ENCODE results near the gene SESN1.
"Not testable (repeated sequence)": the region's sequence is repeated elsewhere in the genome, so short reads cannot be mapped to it uniquely, and the experiment has no call there.

Gene SESN1

DNA sequence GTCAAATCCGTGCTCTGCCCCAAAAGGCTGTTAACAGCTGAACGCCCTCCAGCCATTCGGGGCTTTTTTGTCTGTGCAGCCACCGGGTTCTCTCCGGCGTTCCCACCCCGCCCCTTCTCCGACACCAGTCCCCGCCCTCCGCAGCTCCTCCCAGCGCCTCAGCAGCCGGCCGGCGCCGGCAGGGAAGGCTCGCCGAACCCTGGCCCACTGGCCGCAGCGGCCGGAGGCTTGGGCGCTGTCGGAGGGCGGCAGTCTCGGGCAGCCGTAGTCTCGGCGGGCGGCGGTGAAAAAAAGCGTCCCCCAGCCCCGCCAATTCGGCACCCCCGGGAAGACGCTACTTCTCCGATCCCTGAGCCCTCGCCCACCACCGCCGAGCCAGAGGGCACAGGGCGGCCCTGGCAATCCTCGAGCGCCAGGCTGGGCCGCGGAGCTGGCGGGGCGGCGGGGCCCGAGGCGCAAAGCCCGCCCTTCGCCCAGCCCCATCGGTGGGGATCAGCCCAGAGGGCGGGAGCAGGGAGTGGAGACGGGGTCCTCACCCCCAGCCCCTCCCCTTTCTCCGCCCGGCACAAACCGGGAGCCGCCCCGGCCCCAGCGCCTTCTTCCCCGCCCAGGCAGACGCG is at the start of gene SESN1:
Gene SESN1 (minus strand): TSS at position 431 of the 620 bp plus-strand sequence. CDS start 773 bp downstream, outside the sequence.
- DNase-seq (ENCODE audit: extremely low spot score): peak; percentile 78
- peak; percentile 63; the same call in 1 of the 2 replicates for TF ChIP-seq L3MBTL2 (conservative IDR thresholded peaks at IDR 0.05)
- TF ChIP-seq HDGF (IDR thresholded peaks at IDR 0.05; ENCODE audit: borderline replicate concordance): no peak
- peak; percentile 12; the same call in 1 of the 2 replicates for TF ChIP-seq ELF4 (IDR thresholded peaks at IDR 0.05)
- CTCF ChIA-PET: interaction anchor here (0.6 to 1.2 kb wide), 4 partner anchors 10 to 1100 kb away, joined by 3 to 11 read pairs (median 4); no protein-coding TSS in a partner anchor
- POLR2A ChIA-PET: interaction anchor here (0.6 to 2.4 kb wide), 18 partner anchors 10 to 537 kb away, joined by 3 to 11 read pairs (median 5); partner anchors contain the start of genes ARMC2, CD164 and FOXO3

DNA sequence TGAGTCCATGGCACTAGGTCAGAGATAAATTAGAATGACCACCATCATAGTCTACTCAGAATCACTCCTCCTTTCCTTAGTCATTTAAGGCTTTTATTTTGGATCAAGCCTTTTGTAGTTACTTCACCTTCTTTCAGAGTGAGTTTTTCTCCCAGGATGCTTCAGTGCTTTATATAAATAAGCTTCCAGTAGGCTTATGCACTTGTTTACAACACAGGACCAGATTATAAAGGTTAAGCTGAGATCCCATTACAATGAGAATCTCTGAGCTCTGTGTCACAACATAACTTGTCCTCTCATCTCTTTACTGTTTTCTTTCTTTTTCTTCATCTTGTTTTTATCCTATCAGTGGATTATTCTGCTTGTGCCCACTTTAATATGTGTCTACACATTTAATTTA is 48.5 kb upstream of the SESN1 start:
- TF ChIP-seq FOXK2 (IDR thresholded peaks at IDR 0.05): no peak
- TF ChIP-seq L3MBTL2 (conservative IDR thresholded peaks at IDR 0.05): no peak
- TF ChIP-seq FOXM1 (IDR thresholded peaks at IDR 0.05; ENCODE audit: borderline replicate concordance): no peak
- no peak for TF ChIP-seq CTBP1 (IDR thresholded peaks at IDR 0.05; ENCODE audit: borderline replicate concordance)
- TF ChIP-seq SUZ12 (IDR thresholded peaks at IDR 0.05): no peak
- no peak for TF ChIP-seq TARDBP (IDR thresholded peaks at IDR 0.05)
- TF ChIP-seq NFRKB (IDR thresholded peaks at IDR 0.05): no peak
- TF ChIP-seq ARNT (IDR thresholded peaks at IDR 0.05): no peak
- TF ChIP-seq, protein P1, sequence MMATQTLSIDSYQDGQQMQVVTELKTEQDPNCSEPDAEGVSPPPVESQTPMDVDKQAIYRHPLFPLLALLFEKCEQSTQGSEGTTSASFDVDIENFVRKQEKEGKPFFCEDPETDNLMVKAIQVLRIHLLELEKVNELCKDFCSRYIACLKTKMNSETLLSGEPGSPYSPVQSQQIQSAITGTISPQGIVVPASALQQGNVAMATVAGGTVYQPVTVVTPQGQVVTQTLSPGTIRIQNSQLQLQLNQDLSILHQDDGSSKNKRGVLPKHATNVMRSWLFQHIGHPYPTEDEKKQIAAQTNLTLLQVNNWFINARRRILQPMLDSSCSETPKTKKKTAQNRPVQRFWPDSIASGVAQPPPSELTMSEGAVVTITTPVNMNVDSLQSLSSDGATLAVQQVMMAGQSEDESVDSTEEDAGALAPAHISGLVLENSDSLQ (IDR thresholded peaks at IDR 0.05): no peak
- TF ChIP-seq SP1 (IDR thresholded peaks at IDR 0.05): no peak
- no peak for TF ChIP-seq HDGF (IDR thresholded peaks at IDR 0.05; ENCODE audit: borderline replicate concordance)
- no peak for TF ChIP-seq BHLHE40 (IDR thresholded peaks at IDR 0.05; ENCODE audit: borderline replicate concordance)
- no peak for TF ChIP-seq ZNF384 (IDR thresholded peaks at IDR 0.05)
- TF ChIP-seq ELF4 (IDR thresholded peaks at IDR 0.05): no peak
- TF ChIP-seq LEF1 (IDR thresholded peaks at IDR 0.05; ENCODE audit: borderline replicate concordance): no peak
- no peak for TF ChIP-seq FOXA1 (IDR thresholded peaks at IDR 0.05)
- no peak for DNase-seq (ENCODE audit: extremely low spot score)
- ChIA-PET CTCF (no interaction called here), POLR2A (no interaction called here)

DNA sequence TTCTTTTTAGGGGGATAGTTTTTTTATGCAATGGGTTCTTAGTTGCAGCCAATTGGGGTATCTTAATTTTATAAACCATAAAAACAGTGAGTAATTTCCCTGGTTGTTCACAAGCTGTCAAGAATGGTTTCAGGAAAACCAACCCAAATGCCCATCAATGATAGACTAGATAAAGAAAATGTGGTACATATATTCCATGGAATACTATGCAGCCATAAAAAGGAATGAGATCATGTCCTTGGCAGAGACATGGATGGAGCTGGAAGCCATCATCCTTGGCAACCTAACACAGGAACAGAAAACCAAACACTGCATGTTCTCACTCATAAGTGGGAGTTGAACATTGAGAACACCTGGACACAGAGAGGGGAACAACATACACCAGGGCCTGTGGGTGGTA is 47.4 kb upstream of the SESN1 start:
- DNase-seq (ENCODE audit: extremely low spot score); CTCF ChIA-PET; POLR2A ChIA-PET: not testable (repeated sequence)

GRCh38 chr6:109139109-109139508 is 44.5 kb upstream of the SESN1 start:
- TF ChIP-seq SUZ12 (IDR thresholded peaks at IDR 0.05): no peak
- TF ChIP-seq BHLHE40 (IDR thresholded peaks at IDR 0.05; ENCODE audit: borderline replicate concordance): no peak
- TF ChIP-seq ELF4 (IDR thresholded peaks at IDR 0.05): no peak
- no peak for TF ChIP-seq FOXA1 (IDR thresholded peaks at IDR 0.05)
- TF ChIP-seq FOXK2 (IDR thresholded peaks at IDR 0.05): no peak
- TF ChIP-seq ZNF384 (IDR thresholded peaks at IDR 0.05): no peak
- no peak for TF ChIP-seq NFRKB (IDR thresholded peaks at IDR 0.05)
- no peak for TF ChIP-seq L3MBTL2 (conservative IDR thresholded peaks at IDR 0.05)
- TF ChIP-seq ARNT (IDR thresholded peaks at IDR 0.05): no peak
- no peak for TF ChIP-seq FOXM1 (IDR thresholded peaks at IDR 0.05; ENCODE audit: borderline replicate concordance)
- CTCF ChIA-PET: interaction anchor here (0.6 to 1.4 kb wide), 2 partner anchors 128 to 244 kb away, joined by 4 to 5 read pairs; no protein-coding TSS in a partner anchor
- no peak for DNase-seq (ENCODE audit: extremely low spot score)
- POLR2A ChIA-PET: no interaction called here

- CTCF ChIA-PET: interaction anchor here (0.6 kb wide), 1 partner anchor 77 kb away, joined by 4 read pairs; no protein-coding TSS in a partner anchor
- DNase-seq (ENCODE audit: extremely low spot score); POLR2A ChIA-PET: not testable (repeated sequence)
Observed at GRCh38 chr6:109136530-109136929, 41.9 kb upstream of the SESN1 start.

GRCh38 chr6:109136039-109136438 is 41.4 kb upstream of the SESN1 start:
- POLR2A ChIA-PET, CTCF ChIA-PET: not testable (repeated sequence)

GRCh38 chr6:109135600-109135999 is 41.0 kb upstream of the SESN1 start:
- CTCF ChIA-PET, POLR2A ChIA-PET: not testable (repeated sequence)

More at GRCh38 chr6:109136039-109136438, 41.4 kb upstream of the SESN1 start:
- not testable (repeated sequence) for DNase-seq (ENCODE audit: extremely low spot score)

DNA sequence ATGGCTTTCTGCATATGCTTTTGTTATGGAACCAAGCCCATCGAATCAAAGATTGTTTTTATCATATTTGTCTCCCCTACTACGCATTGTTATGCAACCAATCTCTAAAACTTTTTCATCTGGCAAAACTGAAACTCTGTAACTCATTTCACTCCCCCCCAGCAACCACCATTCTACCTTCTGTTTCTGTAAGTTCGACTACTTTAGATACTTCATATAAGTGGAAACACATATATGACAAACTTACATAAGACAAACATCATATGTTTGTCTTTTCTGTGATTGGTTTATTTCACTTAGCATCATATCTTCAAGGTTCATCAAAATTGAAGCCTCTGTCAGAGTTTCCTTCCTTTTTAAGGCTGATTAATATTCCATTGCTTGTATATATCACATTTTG is 35.4 kb upstream of the SESN1 start:
- POLR2A ChIA-PET: no interaction called here
- CTCF ChIA-PET: no interaction called here
- TF ChIP-seq ZNF384 (IDR thresholded peaks at IDR 0.05): no peak
- TF ChIP-seq L3MBTL2 (conservative IDR thresholded peaks at IDR 0.05): no peak
- TF ChIP-seq ARNT (IDR thresholded peaks at IDR 0.05): no peak
- no peak for TF ChIP-seq HDGF (IDR thresholded peaks at IDR 0.05; ENCODE audit: borderline replicate concordance)
- no peak for TF ChIP-seq FOXA1 (IDR thresholded peaks at IDR 0.05)
- no peak for TF ChIP-seq LEF1 (IDR thresholded peaks at IDR 0.05; ENCODE audit: borderline replicate concordance)
- TF ChIP-seq NFRKB (IDR thresholded peaks at IDR 0.05): no peak
- TF ChIP-seq BHLHE40 (IDR thresholded peaks at IDR 0.05; ENCODE audit: borderline replicate concordance): no peak
- TF ChIP-seq TARDBP (IDR thresholded peaks at IDR 0.05): no peak
- no peak for DNase-seq (ENCODE audit: extremely low spot score)

More at GRCh38 chr6:109135600-109135999, 41.0 kb upstream of the SESN1 start:
- DNase-seq (ENCODE audit: extremely low spot score): not testable (repeated sequence)

- POLR2A ChIA-PET: no interaction called here
- TF ChIP-seq, protein P1 (IDR thresholded peaks at IDR 0.05): peak; percentile 73
- TF ChIP-seq CTBP1 (IDR thresholded peaks at IDR 0.05; ENCODE audit: borderline replicate concordance): no peak
- CTCF ChIA-PET: no interaction called here
- no peak for DNase-seq (ENCODE audit: extremely low spot score)
Observed at GRCh38 chr6:109125504-109125903, 30.9 kb upstream of the SESN1 start.

All from HEK293T (cell line).